ENCODE data around the gene DHRS2.
"Not testable (repeated sequence)": the region's sequence is repeated elsewhere in the genome, so short reads cannot be mapped to it uniquely, and the experiment has no call there.

Gene DHRS2

DNA sequence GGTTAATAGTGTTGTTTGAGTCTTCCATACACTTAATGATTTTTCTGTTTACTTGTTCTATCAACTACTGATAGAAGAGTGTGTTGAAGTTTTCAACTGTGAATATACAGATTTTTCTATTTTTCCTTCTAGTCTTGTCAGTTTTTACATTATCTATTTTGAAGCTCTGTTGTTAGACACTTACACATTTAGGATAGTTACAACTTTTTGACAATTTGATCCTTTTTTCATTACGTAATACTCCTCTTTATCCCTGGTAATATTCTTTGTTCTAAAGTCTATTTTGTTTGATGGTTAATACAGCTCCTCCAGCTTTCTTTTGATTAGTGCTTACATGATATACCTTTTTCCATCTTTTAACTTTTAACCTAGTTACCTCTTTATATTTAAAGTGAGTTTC is 45.2 kb downstream of the DHRS2 start:
- no peak for DNase-seq (ENCODE audit: low read depth, low spot score)
- TF ChIP-seq, protein P1, sequence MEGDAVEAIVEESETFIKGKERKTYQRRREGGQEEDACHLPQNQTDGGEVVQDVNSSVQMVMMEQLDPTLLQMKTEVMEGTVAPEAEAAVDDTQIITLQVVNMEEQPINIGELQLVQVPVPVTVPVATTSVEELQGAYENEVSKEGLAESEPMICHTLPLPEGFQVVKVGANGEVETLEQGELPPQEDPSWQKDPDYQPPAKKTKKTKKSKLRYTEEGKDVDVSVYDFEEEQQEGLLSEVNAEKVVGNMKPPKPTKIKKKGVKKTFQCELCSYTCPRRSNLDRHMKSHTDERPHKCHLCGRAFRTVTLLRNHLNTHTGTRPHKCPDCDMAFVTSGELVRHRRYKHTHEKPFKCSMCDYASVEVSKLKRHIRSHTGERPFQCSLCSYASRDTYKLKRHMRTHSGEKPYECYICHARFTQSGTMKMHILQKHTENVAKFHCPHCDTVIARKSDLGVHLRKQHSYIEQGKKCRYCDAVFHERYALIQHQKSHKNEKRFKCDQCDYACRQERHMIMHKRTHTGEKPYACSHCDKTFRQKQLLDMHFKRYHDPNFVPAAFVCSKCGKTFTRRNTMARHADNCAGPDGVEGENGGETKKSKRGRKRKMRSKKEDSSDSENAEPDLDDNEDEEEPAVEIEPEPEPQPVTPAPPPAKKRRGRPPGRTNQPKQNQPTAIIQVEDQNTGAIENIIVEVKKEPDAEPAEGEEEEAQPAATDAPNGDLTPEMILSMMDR (IDR thresholded peaks at IDR 0.05; ENCODE audit: low read depth, low read length) = no peak
- in situ Hi-C loops (cut with HindIII; ENCODE audit: low sequenced_read_pairs) = no loop called here
- H3K4me3 ChIP-seq (ENCODE audit: low read depth, low read length) = no peak overlapping the region

DNA sequence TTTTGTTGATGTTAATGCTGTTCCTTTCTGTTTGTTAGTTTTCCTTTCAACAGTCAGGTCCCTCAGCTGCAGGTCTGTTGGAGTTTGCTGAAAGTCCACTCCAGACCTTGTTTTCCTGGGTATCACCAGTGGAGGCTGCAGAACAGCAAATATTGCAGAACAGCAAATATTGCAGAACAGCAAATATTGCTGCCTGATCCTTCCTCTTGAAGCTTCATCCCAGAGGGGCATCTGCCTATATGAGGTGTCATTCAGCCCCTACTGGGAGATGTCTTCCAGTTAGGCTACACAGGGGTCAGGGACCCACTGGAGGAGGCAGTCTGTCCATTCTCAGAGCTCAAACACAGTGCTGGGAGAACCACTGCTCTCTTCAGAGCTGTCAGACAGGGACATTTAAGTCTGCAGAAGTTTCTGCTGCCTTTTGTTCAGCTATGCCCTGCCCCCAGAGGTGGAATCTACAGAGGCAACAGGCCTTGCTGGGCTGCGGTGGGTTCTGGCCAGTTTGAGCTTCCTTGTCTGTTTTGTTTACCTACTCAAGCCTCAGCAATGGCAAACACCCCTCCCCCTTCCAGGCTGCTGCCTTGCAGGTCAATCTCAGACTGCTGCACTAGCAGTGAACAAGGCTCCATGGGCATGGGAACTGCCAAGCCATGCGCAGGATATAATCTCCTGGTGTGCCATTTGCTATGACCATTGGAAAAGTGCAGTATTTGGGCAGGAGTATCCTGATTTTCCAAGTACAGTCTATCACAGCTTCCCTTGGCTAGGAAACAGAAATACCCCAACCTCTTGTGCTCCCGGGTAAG is 53.7 kb downstream of the DHRS2 start:
- in situ Hi-C loops (cut with HindIII; ENCODE audit: low sequenced_read_pairs); H3K4me3 ChIP-seq (ENCODE audit: low read depth, low read length); DNase-seq (ENCODE audit: low read depth, low spot score): not testable (repeated sequence)

DNA sequence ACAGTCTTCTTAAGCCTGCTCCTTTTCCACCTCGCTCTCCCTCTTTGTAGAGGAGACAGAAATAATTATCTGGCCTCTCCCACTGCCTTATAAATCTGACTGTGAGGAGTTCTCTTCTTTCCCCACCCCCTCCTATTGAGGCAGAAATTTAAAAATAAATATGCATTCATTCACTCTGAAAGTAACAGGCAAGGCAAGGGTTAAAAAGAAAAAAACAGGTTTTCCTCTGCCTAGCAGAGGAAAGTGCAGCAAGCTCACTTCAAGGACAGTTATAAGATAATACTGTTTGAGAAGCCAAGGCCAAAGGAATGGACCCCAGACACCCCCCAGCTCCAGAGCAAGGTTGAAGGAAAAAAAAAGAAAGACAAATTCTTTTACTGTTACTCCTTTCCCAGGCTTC is 56.3 kb downstream of the DHRS2 start:
- in situ Hi-C loops (cut with HindIII; ENCODE audit: low sequenced_read_pairs) = no loop called here
- DNase-seq (ENCODE audit: low read depth, low spot score) = no peak
- H3K4me3 ChIP-seq (ENCODE audit: low read depth, low read length) = no peak overlapping the region
- TF ChIP-seq, protein P1 (IDR thresholded peaks at IDR 0.05; ENCODE audit: low read depth, low read length) = no peak

DNA sequence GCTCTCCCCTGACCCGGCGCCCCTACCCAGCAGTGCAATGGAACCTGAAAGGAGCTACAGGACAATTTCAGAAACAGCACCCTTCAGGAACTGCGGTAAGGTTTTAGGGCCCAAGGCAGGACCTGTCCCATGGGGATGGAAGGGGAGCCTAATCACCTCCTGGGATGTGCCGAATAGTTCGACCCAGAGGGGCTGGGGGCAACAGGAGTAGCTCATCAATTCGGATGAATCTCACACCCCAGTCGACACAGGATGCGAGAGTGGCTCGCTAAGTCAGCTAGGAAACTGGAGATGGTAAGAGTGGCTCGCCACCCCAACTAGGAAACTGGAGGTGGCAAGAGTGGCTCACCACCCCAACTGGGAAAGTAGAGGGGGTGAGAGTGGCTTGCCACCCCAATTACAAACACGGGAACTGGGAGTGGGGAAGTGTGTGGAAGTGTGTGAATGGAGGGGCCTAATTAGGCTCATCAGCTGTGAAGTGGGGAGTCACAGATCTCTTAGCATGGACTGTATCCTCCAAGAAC is 57.1 kb downstream of the DHRS2 start:
- in situ Hi-C loops (cut with HindIII; ENCODE audit: low sequenced_read_pairs) = no loop called here
- TF ChIP-seq, protein P1 (IDR thresholded peaks at IDR 0.05; ENCODE audit: low read depth, low read length) = no peak
- no peak overlapping the region for H3K4me3 ChIP-seq (ENCODE audit: low read depth, low read length)
- DNase-seq (ENCODE audit: low read depth, low spot score) = no peak

DNA sequence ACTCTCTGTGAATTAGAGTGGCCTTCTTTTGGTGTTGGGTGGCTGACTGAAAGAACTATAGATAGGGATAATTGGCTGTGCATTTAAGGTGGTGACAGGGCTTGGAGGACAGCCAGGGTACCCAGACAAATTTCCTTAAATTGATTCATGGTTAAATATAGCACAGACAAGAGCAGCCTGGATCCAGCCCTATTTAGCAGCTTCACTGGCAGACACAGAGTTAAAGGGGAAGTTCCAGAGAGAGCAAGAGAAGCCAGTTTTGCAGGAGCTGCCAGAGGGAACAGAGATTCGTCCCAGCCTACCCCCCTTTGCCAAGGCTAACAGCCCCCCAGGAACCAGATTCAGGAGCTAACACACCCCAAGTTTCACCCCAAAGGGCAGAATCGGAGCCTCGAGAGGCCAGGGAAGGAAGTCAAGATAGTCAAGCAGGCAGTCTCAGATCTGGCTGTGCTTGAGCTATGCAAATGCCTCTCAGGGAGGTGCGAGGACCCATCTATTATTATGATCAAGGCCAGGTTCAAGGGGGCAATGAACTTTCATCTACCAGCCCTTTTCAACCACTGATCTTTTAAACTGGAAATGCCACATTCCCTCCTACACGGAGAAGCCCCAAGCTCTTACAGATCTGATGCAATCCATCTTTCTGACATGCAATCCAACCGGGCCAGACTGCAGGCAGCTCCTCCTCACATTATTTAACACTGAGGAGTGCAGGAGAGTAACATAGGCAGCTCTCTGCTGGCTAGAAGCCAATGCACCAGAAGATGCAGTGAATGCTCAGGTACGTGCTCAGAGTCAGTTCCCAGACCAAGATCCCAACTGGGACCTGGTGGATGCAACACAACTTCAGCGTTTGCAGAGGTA is 58.2 kb downstream of the DHRS2 start:
- no peak overlapping the region for H3K4me3 ChIP-seq (ENCODE audit: low read depth, low read length)
- TF ChIP-seq, protein P1 (IDR thresholded peaks at IDR 0.05; ENCODE audit: low read depth, low read length) = no peak
- in situ Hi-C loops (cut with HindIII; ENCODE audit: low sequenced_read_pairs) = no loop called here
- DNase-seq (ENCODE audit: low read depth, low spot score) = peak; percentile 17
